GM12892 (cell line): ENCODE measurements around the gene IHH.

ENCODE experiments used
- POLR2A ChIP-seq: IDR thresholded peaks from 2 replicates; pipeline ENCODE4 v1.6.1; 2011; ENCODE audit warnings: low read depth, low read length, control low read depth
- POLR2AphosphoS5 ChIP-seq: IDR thresholded peaks from 2 replicates; pipeline ENCODE4 v1.6.1; 2011; ENCODE audit warnings: low read depth, low read length, control low read depth

GRCh38 chr2:219072741-219073250 lies 12.1 kb upstream of the IHH start:
- TF ChIP-seq POLR2AphosphoS5 (no peak), POLR2A (no peak)
